Measurements from ENCODE around the gene AHR.

AHR gene

DNA sequence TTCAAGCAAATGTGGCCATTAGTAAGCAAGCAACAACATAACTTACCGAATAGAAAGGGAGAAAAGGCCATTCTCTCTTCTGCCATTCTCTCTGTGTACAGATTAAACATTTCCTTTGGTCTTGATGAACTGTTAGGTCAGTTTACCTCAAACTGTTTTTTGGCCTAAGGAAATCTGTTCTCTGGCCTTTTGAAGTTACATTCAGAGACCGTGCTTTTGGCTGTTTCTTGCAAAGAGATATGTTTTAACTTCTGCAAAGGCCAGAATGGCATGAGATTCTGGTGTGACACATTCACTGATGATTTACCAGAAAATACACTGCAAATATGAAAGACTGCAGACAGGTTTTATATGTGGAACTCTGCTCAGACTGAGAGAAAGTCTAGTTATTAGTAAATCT lies 22.2 kb downstream of the AHR start:
- Histone ChIP-seq H3K4me1 (ENCODE audit: control insufficient read depth, low read depth, low read length) (no peaks in the 10 kb centered on the region), H3K9ac (ENCODE audit: low read length) (no peak overlapping the region), H3K27ac (ENCODE audit: low read length) (no peak overlapping the region), H3K4me3 (ENCODE audit: low read length) (no peak overlapping the region), H3K9me3 (ENCODE audit: control insufficient read depth, low read depth, low read length) (no peaks in the 10 kb centered on the region), H3K36me3 (ENCODE audit: control insufficient read depth, low read depth, low read length) (peaks cover 4% of the 10 kb centered on the region), H3K27me3 (ENCODE audit: control insufficient read depth, insufficient read depth, low read length) (no peaks in the 10 kb centered on the region)

DNA sequence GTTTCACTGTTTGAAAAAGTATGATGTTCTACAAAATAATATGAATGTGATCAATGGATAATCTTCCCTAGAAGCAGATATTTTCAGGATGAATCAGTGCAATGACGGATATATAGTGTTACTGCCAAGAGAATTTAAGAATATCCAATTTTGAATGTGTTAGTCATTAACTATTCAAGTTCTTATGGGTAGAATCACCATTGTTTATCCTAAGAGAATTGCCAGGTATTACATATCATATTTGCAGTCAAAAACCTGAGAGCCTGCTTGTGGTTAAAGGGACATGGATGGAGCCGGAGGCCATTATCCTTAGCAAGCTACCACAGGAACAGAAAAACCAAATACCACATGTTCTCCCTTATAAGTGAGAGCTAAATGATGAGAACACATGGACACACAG lies 26.9 kb downstream of the AHR start:
- H3K27ac ChIP-seq (ENCODE audit: low read length) = no peak overlapping the region
- no peak overlapping the region for H3K4me3 ChIP-seq (ENCODE audit: low read length)
- H3K4me1 ChIP-seq (ENCODE audit: control insufficient read depth, low read depth, low read length) = no peaks in the 10 kb centered on the region
- H3K27me3 ChIP-seq (ENCODE audit: control insufficient read depth, insufficient read depth, low read length) = no peaks in the 10 kb centered on the region
- H3K36me3 ChIP-seq (ENCODE audit: control insufficient read depth, low read depth, low read length) = peaks cover 4% of the 10 kb centered on the region
- no peaks in the 10 kb centered on the region for H3K9me3 ChIP-seq (ENCODE audit: control insufficient read depth, low read depth, low read length)
- H3K9ac ChIP-seq (ENCODE audit: low read length) = no peak overlapping the region

DNA sequence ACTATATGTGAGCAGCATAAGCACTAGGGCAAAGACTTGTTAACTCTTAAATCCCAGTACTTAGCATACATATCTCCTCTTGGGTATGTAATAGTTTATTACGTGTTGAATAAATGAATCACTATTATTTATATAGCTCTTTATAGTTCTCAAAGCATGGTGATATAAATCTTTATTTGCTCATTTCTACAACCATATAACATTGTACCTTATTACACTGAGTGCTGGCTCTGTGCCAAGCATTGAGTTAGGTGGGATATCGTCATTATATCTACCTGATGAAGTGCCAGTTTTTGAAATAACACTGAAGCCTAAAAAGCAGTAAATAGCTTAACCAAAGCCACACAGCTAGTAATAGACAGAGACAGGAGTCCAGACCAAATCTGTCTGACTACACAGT lies 27.9 kb downstream of the AHR start:
- Histone ChIP-seq H3K27me3 (ENCODE audit: control insufficient read depth, insufficient read depth, low read length) (no peaks in the 10 kb centered on the region), H3K4me3 (ENCODE audit: low read length) (no peak overlapping the region), H3K9ac (ENCODE audit: low read length) (no peak overlapping the region), H3K9me3 (ENCODE audit: control insufficient read depth, low read depth, low read length) (no peaks in the 10 kb centered on the region), H3K36me3 (ENCODE audit: control insufficient read depth, low read depth, low read length) (peaks cover 4% of the 10 kb centered on the region), H3K27ac (ENCODE audit: low read length) (no peak overlapping the region), H3K4me1 (ENCODE audit: control insufficient read depth, low read depth, low read length) (no peaks in the 10 kb centered on the region)

DNA sequence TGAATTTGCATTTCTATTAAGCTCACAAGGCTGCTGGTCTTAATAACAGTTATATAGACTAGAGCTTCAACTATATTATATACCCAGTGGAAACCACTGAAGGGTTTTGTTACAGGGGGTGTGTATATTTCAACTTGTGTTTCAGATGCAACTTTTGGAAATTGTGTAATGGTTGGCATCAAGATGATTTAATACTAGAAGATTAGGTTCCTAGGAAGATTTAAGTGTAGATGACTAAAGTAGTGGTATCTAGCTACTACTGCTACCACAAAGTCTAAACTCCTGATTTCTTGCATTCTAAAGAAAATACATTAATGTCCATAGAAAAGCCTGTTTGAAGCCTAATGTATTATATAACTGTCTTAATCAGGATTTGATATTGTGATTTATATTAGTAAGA lies 30.2 kb downstream of the AHR start:
- H3K4me3 ChIP-seq (ENCODE audit: low read length) = no peak overlapping the region
- H3K36me3 ChIP-seq (ENCODE audit: control insufficient read depth, low read depth, low read length) = peaks cover 3% of the 10 kb centered on the region
- H3K4me1 ChIP-seq (ENCODE audit: control insufficient read depth, low read depth, low read length) = no peaks in the 10 kb centered on the region
- no peaks in the 10 kb centered on the region for H3K9me3 ChIP-seq (ENCODE audit: control insufficient read depth, low read depth, low read length)
- no peak overlapping the region for H3K9ac ChIP-seq (ENCODE audit: low read length)
- no peak overlapping the region for H3K27ac ChIP-seq (ENCODE audit: low read length)
- H3K27me3 ChIP-seq (ENCODE audit: control insufficient read depth, insufficient read depth, low read length) = no peaks in the 10 kb centered on the region

DNA sequence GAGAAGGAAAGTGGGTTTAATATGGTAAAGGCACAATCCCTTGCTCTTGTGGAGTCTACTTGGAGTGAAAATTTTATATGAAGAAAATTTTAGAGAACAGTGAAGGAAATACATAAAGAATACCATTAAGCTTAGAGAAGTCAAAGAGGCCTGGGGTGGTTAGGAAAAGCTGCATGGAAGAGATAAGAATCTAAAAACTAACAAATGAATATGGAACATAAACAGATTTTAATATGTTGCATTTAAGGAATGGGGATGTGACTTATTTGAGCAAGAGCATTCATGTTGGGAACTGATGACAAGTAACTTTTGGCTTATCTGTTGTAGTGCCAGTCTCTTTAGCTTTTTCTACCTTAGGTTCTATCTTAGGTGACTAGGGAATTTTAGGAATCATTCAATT lies 31.0 kb downstream of the AHR start:
- Histone ChIP-seq H3K27me3 (ENCODE audit: control insufficient read depth, insufficient read depth, low read length) (no peaks in the 10 kb centered on the region), H3K27ac (ENCODE audit: low read length) (no peak overlapping the region), H3K36me3 (ENCODE audit: control insufficient read depth, low read depth, low read length) (peaks cover 8% of the 10 kb centered on the region), H3K9ac (ENCODE audit: low read length) (no peak overlapping the region), H3K9me3 (ENCODE audit: control insufficient read depth, low read depth, low read length) (no peaks in the 10 kb centered on the region), H3K4me1 (ENCODE audit: control insufficient read depth, low read depth, low read length) (no peaks in the 10 kb centered on the region), H3K4me3 (ENCODE audit: low read length) (no peak overlapping the region)

DNA sequence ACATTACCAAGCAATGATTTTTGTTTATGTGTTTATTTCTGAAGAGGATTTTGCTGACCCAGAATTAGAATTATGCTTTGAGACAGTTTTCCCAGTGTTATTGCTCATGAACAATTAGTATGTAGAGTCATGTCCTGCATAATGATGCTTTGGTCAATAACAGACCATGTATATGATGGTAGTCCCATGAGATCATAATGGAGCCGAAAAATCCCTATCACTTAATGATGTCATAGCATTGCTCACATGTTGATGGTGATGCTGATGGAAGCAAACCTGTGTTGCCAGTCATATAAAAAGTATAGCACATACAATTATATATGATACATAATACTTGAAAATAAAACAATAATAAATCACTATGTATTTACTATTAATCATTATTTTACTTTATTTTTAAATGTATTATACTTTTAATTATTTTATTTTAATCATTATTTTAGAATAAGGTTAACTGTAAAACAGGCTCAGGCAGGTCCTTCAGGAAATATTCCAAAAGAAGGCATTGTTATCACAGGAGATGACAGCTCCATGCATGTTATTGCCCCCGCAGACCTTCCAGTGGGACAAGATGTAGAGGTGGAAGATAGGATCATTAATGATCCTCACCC lies 33.5 kb downstream of the AHR start:
- peaks cover 17% of the 10 kb centered on the region for H3K36me3 ChIP-seq (ENCODE audit: control insufficient read depth, low read depth, low read length)
- H3K4me3 ChIP-seq (ENCODE audit: low read length) = no peak overlapping the region
- H3K9me3 ChIP-seq (ENCODE audit: control insufficient read depth, low read depth, low read length) = no peaks in the 10 kb centered on the region
- no peak overlapping the region for H3K9ac ChIP-seq (ENCODE audit: low read length)
- no peaks in the 10 kb centered on the region for H3K27me3 ChIP-seq (ENCODE audit: control insufficient read depth, insufficient read depth, low read length)
- no peak overlapping the region for H3K27ac ChIP-seq (ENCODE audit: low read length)
- H3K4me1 ChIP-seq (ENCODE audit: control insufficient read depth, low read depth, low read length) = no peaks in the 10 kb centered on the region

DNA sequence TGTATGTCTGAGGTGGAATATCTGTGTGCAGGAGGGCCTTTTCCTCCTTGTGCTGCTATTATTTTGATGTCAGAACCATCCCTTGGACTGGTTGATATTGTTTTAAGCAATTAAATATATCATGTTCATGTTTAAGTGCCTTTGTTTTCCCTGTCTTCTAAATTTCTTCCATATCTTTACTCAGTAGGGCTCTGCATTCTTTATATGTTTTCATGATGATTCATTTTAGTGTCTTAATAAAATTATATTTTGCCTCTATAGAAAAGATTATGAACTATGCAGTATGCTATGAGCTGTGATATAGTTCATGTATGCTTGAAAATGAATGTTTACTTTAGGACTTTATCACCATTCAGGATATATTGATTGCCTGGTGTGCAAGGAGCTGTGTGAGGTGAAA lies 34.8 kb downstream of the AHR start:
- H3K27ac ChIP-seq (ENCODE audit: low read length) = no peak overlapping the region
- H3K27me3 ChIP-seq (ENCODE audit: control insufficient read depth, insufficient read depth, low read length) = no peaks in the 10 kb centered on the region
- H3K36me3 ChIP-seq (ENCODE audit: control insufficient read depth, low read depth, low read length) = peaks cover 17% of the 10 kb centered on the region
- H3K9me3 ChIP-seq (ENCODE audit: control insufficient read depth, low read depth, low read length) = no peaks in the 10 kb centered on the region
- no peak overlapping the region for H3K9ac ChIP-seq (ENCODE audit: low read length)
- H3K4me1 ChIP-seq (ENCODE audit: control insufficient read depth, low read depth, low read length) = no peaks in the 10 kb centered on the region
- no peak overlapping the region for H3K4me3 ChIP-seq (ENCODE audit: low read length)

DNA sequence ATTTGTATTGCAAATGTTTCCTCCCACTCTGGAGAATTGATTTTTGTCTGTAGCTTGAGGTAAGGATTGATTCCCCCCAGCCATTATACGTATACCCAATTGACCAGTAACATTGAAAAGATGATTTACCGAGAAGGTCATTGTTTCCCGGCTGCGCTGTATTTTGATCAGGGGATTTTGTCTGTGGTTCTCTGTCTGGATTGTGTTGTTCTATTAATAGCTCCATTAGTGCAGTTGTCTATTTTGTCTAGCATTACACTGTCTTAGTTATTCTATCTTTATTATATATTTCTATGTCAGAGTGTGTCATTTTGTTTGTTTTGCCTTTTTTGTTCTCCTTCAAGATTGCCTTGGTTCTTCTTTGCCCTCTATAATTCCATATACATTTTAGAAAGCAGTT lies 37.7 kb downstream of the AHR start:
- H3K36me3 ChIP-seq (ENCODE audit: control insufficient read depth, low read depth, low read length) = peaks cover 17% of the 10 kb centered on the region
- H3K27me3 ChIP-seq (ENCODE audit: control insufficient read depth, insufficient read depth, low read length) = no peaks in the 10 kb centered on the region
- H3K4me3 ChIP-seq (ENCODE audit: low read length) = no peak overlapping the region
- H3K27ac ChIP-seq (ENCODE audit: low read length) = no peak overlapping the region
- no peak overlapping the region for H3K9ac ChIP-seq (ENCODE audit: low read length)
- peaks cover 12% of the 10 kb centered on the region for H3K4me1 ChIP-seq (ENCODE audit: control insufficient read depth, low read depth, low read length)
- no peaks in the 10 kb centered on the region for H3K9me3 ChIP-seq (ENCODE audit: control insufficient read depth, low read depth, low read length)

DNA sequence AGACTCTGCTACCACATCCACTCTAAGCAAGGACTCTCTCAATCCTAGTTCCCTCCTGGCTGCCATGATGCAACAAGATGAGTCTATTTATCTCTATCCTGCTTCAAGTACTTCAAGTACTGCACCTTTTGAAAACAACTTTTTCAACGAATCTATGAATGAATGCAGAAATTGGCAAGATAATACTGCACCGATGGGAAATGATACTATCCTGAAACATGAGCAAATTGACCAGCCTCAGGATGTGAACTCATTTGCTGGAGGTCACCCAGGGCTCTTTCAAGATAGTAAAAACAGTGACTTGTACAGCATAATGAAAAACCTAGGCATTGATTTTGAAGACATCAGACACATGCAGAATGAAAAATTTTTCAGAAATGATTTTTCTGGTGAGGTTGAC lies 40.7 kb downstream of the AHR start:
- peaks cover 12% of the 10 kb centered on the region for H3K36me3 ChIP-seq (ENCODE audit: control insufficient read depth, low read depth, low read length)
- H3K9me3 ChIP-seq (ENCODE audit: control insufficient read depth, low read depth, low read length) = no peaks in the 10 kb centered on the region
- H3K27ac ChIP-seq (ENCODE audit: low read length) = no peak overlapping the region
- no peaks in the 10 kb centered on the region for H3K27me3 ChIP-seq (ENCODE audit: control insufficient read depth, insufficient read depth, low read length)
- peaks cover 12% of the 10 kb centered on the region for H3K4me1 ChIP-seq (ENCODE audit: control insufficient read depth, low read depth, low read length)
- H3K9ac ChIP-seq (ENCODE audit: low read length) = no peak overlapping the region
- no peak overlapping the region for H3K4me3 ChIP-seq (ENCODE audit: low read length)

DNA sequence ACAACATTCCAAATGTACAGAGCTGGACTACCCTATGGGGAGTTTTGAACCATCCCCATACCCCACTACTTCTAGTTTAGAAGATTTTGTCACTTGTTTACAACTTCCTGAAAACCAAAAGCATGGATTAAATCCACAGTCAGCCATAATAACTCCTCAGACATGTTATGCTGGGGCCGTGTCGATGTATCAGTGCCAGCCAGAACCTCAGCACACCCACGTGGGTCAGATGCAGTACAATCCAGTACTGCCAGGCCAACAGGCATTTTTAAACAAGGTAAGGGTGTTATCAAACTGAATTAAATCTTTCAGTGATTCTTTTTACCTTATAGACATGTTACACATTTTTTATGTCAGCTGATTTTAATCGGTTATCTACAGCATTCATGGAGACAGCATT lies 41.5 kb downstream of the AHR start:
- Histone ChIP-seq H3K9ac (ENCODE audit: low read length) (no peak overlapping the region), H3K4me3 (ENCODE audit: low read length) (no peak overlapping the region), H3K4me1 (ENCODE audit: control insufficient read depth, low read depth, low read length) (peaks cover 12% of the 10 kb centered on the region), H3K27me3 (ENCODE audit: control insufficient read depth, insufficient read depth, low read length) (no peaks in the 10 kb centered on the region), H3K36me3 (ENCODE audit: control insufficient read depth, low read depth, low read length) (peaks cover 4% of the 10 kb centered on the region), H3K9me3 (ENCODE audit: control insufficient read depth, low read depth, low read length) (no peaks in the 10 kb centered on the region), H3K27ac (ENCODE audit: low read length) (no peak overlapping the region)

DNA sequence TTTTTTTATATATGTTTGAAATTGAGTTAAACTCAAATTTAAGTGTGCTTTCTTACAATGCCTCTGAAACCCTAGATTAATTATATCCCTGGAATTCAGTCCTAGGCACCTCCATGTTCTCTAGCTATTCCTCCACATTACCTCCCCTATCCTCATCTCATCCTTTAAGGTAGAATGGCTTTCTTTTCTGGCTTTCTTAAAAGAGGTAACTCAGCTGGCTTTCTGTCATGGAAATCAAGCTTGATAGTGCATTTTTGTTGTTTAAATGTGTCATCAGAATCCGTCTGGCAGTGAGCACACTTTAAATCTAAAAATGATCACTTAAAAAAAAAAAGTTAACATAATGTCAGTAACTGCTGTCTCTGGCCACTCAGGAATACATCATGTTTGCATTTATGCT lies 42.2 kb downstream of the AHR start:
- no peaks in the 10 kb centered on the region for H3K27me3 ChIP-seq (ENCODE audit: control insufficient read depth, insufficient read depth, low read length)
- H3K27ac ChIP-seq (ENCODE audit: low read length) = no peak overlapping the region
- peaks cover 12% of the 10 kb centered on the region for H3K4me1 ChIP-seq (ENCODE audit: control insufficient read depth, low read depth, low read length)
- no peak overlapping the region for H3K9ac ChIP-seq (ENCODE audit: low read length)
- H3K36me3 ChIP-seq (ENCODE audit: control insufficient read depth, low read depth, low read length) = peaks cover 4% of the 10 kb centered on the region
- H3K4me3 ChIP-seq (ENCODE audit: low read length) = no peak overlapping the region
- H3K9me3 ChIP-seq (ENCODE audit: control insufficient read depth, low read depth, low read length) = no peaks in the 10 kb centered on the region

DNA sequence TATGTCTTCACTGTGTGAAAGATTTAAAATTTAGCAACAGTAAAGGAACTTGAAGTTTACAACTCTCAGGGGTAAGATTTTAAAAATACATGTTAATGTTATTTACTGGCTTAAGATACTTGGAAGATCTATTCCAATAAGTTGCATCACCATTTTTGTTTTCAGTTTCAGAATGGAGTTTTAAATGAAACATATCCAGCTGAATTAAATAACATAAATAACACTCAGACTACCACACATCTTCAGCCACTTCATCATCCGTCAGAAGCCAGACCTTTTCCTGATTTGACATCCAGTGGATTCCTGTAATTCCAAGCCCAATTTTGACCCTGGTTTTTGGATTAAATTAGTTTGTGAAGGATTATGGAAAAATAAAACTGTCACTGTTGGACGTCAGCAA lies 44.3 kb downstream of the AHR start:
- Histone ChIP-seq H3K4me3 (ENCODE audit: low read length) (no peak overlapping the region), H3K4me1 (ENCODE audit: control insufficient read depth, low read depth, low read length) (peaks cover 12% of the 10 kb centered on the region), H3K9me3 (ENCODE audit: control insufficient read depth, low read depth, low read length) (no peaks in the 10 kb centered on the region), H3K27ac (ENCODE audit: low read length) (no peak overlapping the region), H3K36me3 (ENCODE audit: control insufficient read depth, low read depth, low read length) (no peaks in the 10 kb centered on the region), H3K27me3 (ENCODE audit: control insufficient read depth, insufficient read depth, low read length) (no peaks in the 10 kb centered on the region), H3K9ac (ENCODE audit: low read length) (no peak overlapping the region)

All from iPS-18a (cell line).